Naive thymus-derived CD4-positive, alpha-beta T cell (primary cell): ENCODE measurements around the gene GALNT16. TPM values are rescaled to one million over a fixed set of nuclear protein-coding genes. Genes with fewer than 3 reads are reported as not detected.

ENCODE experiments used
- ATAC-seq: fragments of 150-1000 bp; cut with Tn5 transposase; 2 replicates; pipeline ENCODE4 v1.10.0; 2021; ENCODE audit warnings: mild to moderate bottlenecking, moderate library complexity
- CTCF ChIA-PET: fragments of 350-600 bp; sonication (Branson Sonifier 250); formaldehyde crosslinking; loops from one replicate; lab custom pipeline; 2021; ENCODE audit warnings: antibody characterized with exemption; lab: Charles Lee
- POLR2A ChIA-PET: fragments of 350-600 bp; sonication (Branson Sonifier 250); formaldehyde crosslinking; loops from one replicate; lab custom pipeline; 2021; ENCODE audit warnings: antibody characterized with exemption, inconsistent platforms; lab: Charles Lee
- DNase-seq, 9 donors: peaks; one replicate each; pipeline versions ENCODE4 v3.0.0 to v3.0.0-alpha.2; 2020 to 2022; ENCODE audit warnings: mixed read lengths in 1 of 9
- H3K27ac ChIP-seq: one replicate; pipeline ENCODE4 v1.7.0; 2013; ENCODE audit warnings: mild to moderate bottlenecking, low read depth, low read length, moderate library complexity
- H3K27me3 ChIP-seq, 2 donors: one replicate each; pipeline ENCODE4 v1.7.0; 2013; ENCODE audit warnings: low read length in 2 of 2, mild to moderate bottlenecking in 2 of 2, moderate library complexity in 2 of 2; ENCODE audit not compliant: control insufficient read depth in 2 of 2, insufficient read depth in 2 of 2
- H3K36me3 ChIP-seq, 3 experiments: 1 replicate in 2 of 3; 2 replicates in 1 of 3; pipeline ENCODE4 v1.7.0; 2013; ENCODE audit warnings: low read length in 3 of 3, mild to moderate bottlenecking in 3 of 3, moderate library complexity in 1 of 3; ENCODE audit not compliant: insufficient read depth in 3 of 3, control insufficient read depth in 2 of 3
- H3K4me1 ChIP-seq, 2 donors: one replicate each; pipeline ENCODE4 v1.7.0; 2013; ENCODE audit warnings: low read length in 2 of 2, mild to moderate bottlenecking in 2 of 2, moderate library complexity in 1 of 2; ENCODE audit not compliant: control insufficient read depth in 2 of 2, insufficient read depth in 2 of 2
- H3K4me3 ChIP-seq: 2 replicates; pipeline ENCODE4 v1.7.0; 2013; ENCODE audit warnings: mild to moderate bottlenecking, low read length
- H3K9me3 ChIP-seq, 3 experiments: 1 replicate in 2 of 3; 2 replicates in 1 of 3; pipeline ENCODE4 v1.7.0; 2013; ENCODE audit warnings: low read length in 3 of 3; ENCODE audit not compliant: control insufficient read depth in 2 of 3
- H3K27ac Mint-ChIP-seq, 9 donors: one replicate each; pipeline ENCODE4 v1.8.0; 2020 to 2022; ENCODE audit warnings: mixed read lengths in 9 of 9, mild to moderate bottlenecking in 8 of 9, moderate library complexity in 5 of 9, inconsistent platforms in 2 of 9
- H3K27me3 Mint-ChIP-seq, 5 donors: one replicate each; pipeline ENCODE4 v1.8.0; 2021 to 2022; ENCODE audit warnings: mixed read lengths in 5 of 5, mild to moderate bottlenecking in 1 of 5
- H3K36me3 Mint-ChIP-seq, 5 donors: one replicate each; pipeline ENCODE4 v1.8.0; 2020 to 2022; ENCODE audit warnings: mixed read lengths in 5 of 5, mild to moderate bottlenecking in 3 of 5, inconsistent platforms in 1 of 5
- H3K4me1 Mint-ChIP-seq, 7 donors: one replicate each; pipeline ENCODE4 v1.8.0; 2020 to 2022; ENCODE audit warnings: mixed read lengths in 7 of 7, mild to moderate bottlenecking in 3 of 7, inconsistent platforms in 1 of 7
- H3K4me3 Mint-ChIP-seq, 10 donors: one replicate each; pipeline ENCODE4 v1.8.0; 2020 to 2022; ENCODE audit warnings: mild to moderate bottlenecking in 10 of 10, mixed read lengths in 10 of 10, moderate library complexity in 6 of 10, inconsistent platforms in 2 of 10
- H3K9me3 Mint-ChIP-seq, 11 donors: one replicate each; pipeline ENCODE4 v1.8.0; 2020 to 2022; ENCODE audit warnings: mixed read lengths in 11 of 11, mild to moderate bottlenecking in 4 of 11, inconsistent platforms in 1 of 11, moderate library complexity in 1 of 11
- intact Hi-C, 2 donors: fragments of 100-400 bp; cut with micrococcal nuclease; formaldehyde crosslinking; loops; one replicate each; pipeline ENCODE4 v1.15.1; 2023
- polyA plus RNA-seq, 2 donors: library from polyadenylated mRNA; unstranded; fragments of 300-500 nt; fragmentation: Illumina TruSeq; gene quantifications; one replicate each; pipeline ENCODE4 v1.2.3, GENCODE V29; 2021
- total RNA-seq, 6 experiments: library from RNA in 5 of 6; stranded (reverse) in 5 of 6; gene quantifications; 1 replicate in 5 of 6; 2 replicates in 1 of 6; pipeline ENCODE4 v1.2.3 and lab custom pipeline; 2021 to 2026

Gene GALNT16
- total and polyA plus RNA-seq, 7 experiments from 2014 or later: 0.07 to 0.65 TPM; not detected in 5

- ChIA-PET POLR2A (no interaction called here), CTCF (interaction anchor here (2.1 kb wide), 1 partner anchor 221 kb away, joined by 7 read pairs; no protein-coding TSS in a partner anchor)
- H3K27me3 Mint-ChIP-seq: no peaks in the 10 kb centered on the region
- H3K9me3 Mint-ChIP-seq: no peaks in the 10 kb centered on the region
- Histone ChIP-seq H3K27ac (no peak overlapping the region), H3K9me3 (no peaks in the 10 kb centered on the region), H3K4me1 (no peaks in the 10 kb centered on the region), H3K27me3 (no peaks in the 10 kb centered on the region), H3K36me3 (peaks cover 7 to 44% (median 9%) of the 10 kb centered on the region in 3 experiments), H3K4me3 (no peak overlapping the region)
- peaks cover 0 to 8% (median 4%) of the 10 kb centered on the region in 7 donors for H3K4me1 Mint-ChIP-seq
- no peak overlapping the region for H3K4me3 Mint-ChIP-seq
- DNase-seq (no peak), ATAC-seq (no peak)
- H3K27ac Mint-ChIP-seq: peak overlapping the region in 1 of 9 donors; percentile 3
- H3K36me3 Mint-ChIP-seq: peaks cover 0 to 44% (median 7%) of the 10 kb centered on the region in 5 donors
- intact Hi-C loops: no loop called here
These were observed 21.1 kb upstream of the GALNT16 start for GRCh38 chr14:69238883-69239282.

GRCh38 chr14:69240527-69241173 is 19.3 kb upstream of the GALNT16 start:
- DNase-seq: no peak
- Mint-ChIP-seq H3K4me3 (no peak overlapping the region), H3K27me3 (no peaks in the 10 kb centered on the region), H3K4me1 (peaks cover 0 to 7% (median 4%) of the 10 kb centered on the region in 7 donors), H3K27ac (no peak overlapping the region), H3K36me3 (peaks cover 0 to 33% (median 7%) of the 10 kb centered on the region in 5 donors), H3K9me3 (no peaks in the 10 kb centered on the region)
- POLR2A ChIA-PET: no interaction called here
- Histone ChIP-seq H3K27ac (no peak overlapping the region), H3K4me3 (no peak overlapping the region), H3K36me3 (peaks cover 0 to 33% (median 7%) of the 10 kb centered on the region in 3 experiments), H3K27me3 (no peaks in the 10 kb centered on the region), H3K9me3 (no peaks in the 10 kb centered on the region), H3K4me1 (no peaks in the 10 kb centered on the region)
- CTCF ChIA-PET: interaction anchor here (3.4 kb wide), 1 partner anchor 110 kb away, joined by 20 read pairs; no protein-coding TSS in a partner anchor
- ATAC-seq: no peak
- intact Hi-C loops: loop anchor here (5.0 kb wide), 2 partner anchors 113 to 157 kb away; partner anchors contain the start of genes ERH (in 1 of the 2) and SLC39A9 (in 1 of the 2)

- ATAC-seq (no peak), DNase-seq (no peak)
- ChIA-PET POLR2A (interaction anchor here (0.6 to 2.0 kb wide), 2 partner anchors 88 to 89 kb away, joined by 3 to 6 read pairs; partner anchors contain the start of gene DCAF5), CTCF (interaction anchor here (0.7 to 3.4 kb wide), 9 partner anchors 9 to 332 kb away, joined by 3 to 20 read pairs (median 4); partner anchors contain the start of gene EXD2)
- Histone ChIP-seq H3K36me3 (peaks cover 0 to 23% (median 7%) of the 10 kb centered on the region in 3 experiments), H3K4me1 (no peaks in the 10 kb centered on the region), H3K27me3 (no peaks in the 10 kb centered on the region), H3K4me3 (no peak overlapping the region), H3K27ac (no peak overlapping the region), H3K9me3 (no peaks in the 10 kb centered on the region)
- no peaks in the 10 kb centered on the region for H3K27me3 Mint-ChIP-seq
- H3K27ac Mint-ChIP-seq: no peak overlapping the region
- peaks cover 0 to 4% (median 0%) of the 10 kb centered on the region in 7 donors for H3K4me1 Mint-ChIP-seq
- H3K9me3 Mint-ChIP-seq: no peaks in the 10 kb centered on the region
- no peak overlapping the region for H3K4me3 Mint-ChIP-seq
- peaks cover 0 to 27% (median 7%) of the 10 kb centered on the region in 5 donors for H3K36me3 Mint-ChIP-seq
- intact Hi-C loops: loop anchor here (5.0 kb wide), 2 partner anchors 114 to 156 kb away; partner anchors contain the start of genes ERH (in 1 of the 2) and SLC39A9 (in 1 of the 2)
These were observed 18.4 kb upstream of the GALNT16 start for GRCh38 chr14:69241577-69241976.

- no peak overlapping the region for H3K4me3 Mint-ChIP-seq
- Histone ChIP-seq H3K4me1 (no peaks in the 10 kb centered on the region), H3K27me3 (no peaks in the 10 kb centered on the region), H3K9me3 (no peaks in the 10 kb centered on the region), H3K27ac (no peak overlapping the region), H3K36me3 (peaks cover 0 to 13% (median 7%) of the 10 kb centered on the region in 3 experiments), H3K4me3 (no peak overlapping the region)
- POLR2A ChIA-PET: interaction anchor here (0.8 to 2.0 kb wide), 2 partner anchors 90 to 156 kb away, joined by 3 to 6 read pairs; partner anchors contain the start of genes DCAF5, ERH and SLC39A9
- H3K9me3 Mint-ChIP-seq: no peaks in the 10 kb centered on the region
- peak overlapping the region in 1 of 9 donors; percentile 59 for H3K27ac Mint-ChIP-seq
- H3K4me1 Mint-ChIP-seq: peaks cover 0 to 4% (median 0%) of the 10 kb centered on the region in 7 donors
- peaks cover 0 to 21% (median 4%) of the 10 kb centered on the region in 5 donors for H3K36me3 Mint-ChIP-seq
- no peaks in the 10 kb centered on the region for H3K27me3 Mint-ChIP-seq
- CTCF ChIA-PET: interaction anchor here (0.6 to 3.4 kb wide), 14 partner anchors 9 to 774 kb away, joined by 3 to 20 read pairs (median 3); partner anchors contain the start of gene EXD2
- ATAC-seq (peak; percentile 78), DNase-seq (peak in 7 of 9 donors; percentile 23 to 61 (median 49))
- intact Hi-C loops: loop anchor here (1.0 to 5.0 kb wide), 7 partner anchors 89 to 380 kb away; partner anchors contain the start of genes CCDC177 (in 2 of the 2), DCAF5 (in 1 of the 2), ERH (in 1 of the 2) and SLC39A9 (in 1 of the 2)
These were observed 17.4 kb upstream of the GALNT16 start for GRCh38 chr14:69242311-69243224.

GRCh38 chr14:69244946-69245345 is 15.0 kb upstream of the GALNT16 start:
- Mint-ChIP-seq H3K9me3 (no peaks in the 10 kb centered on the region), H3K27me3 (peaks cover 0 to 6% (median 0%) of the 10 kb centered on the region in 5 donors), H3K36me3 (peaks cover 0 to 12% (median 4%) of the 10 kb centered on the region in 5 donors), H3K4me3 (no peak overlapping the region), H3K4me1 (peaks cover 0 to 4% (median 0%) of the 10 kb centered on the region in 7 donors), H3K27ac (no peak overlapping the region)
- intact Hi-C loops: loop anchor here (5.0 kb wide), 2 partner anchors 118 to 152 kb away; partner anchors contain the start of genes ERH (in 1 of the 2) and SLC39A9 (in 1 of the 2)
- H3K4me3 ChIP-seq: no peak overlapping the region
- ChIA-PET POLR2A (no interaction called here), CTCF (interaction anchor here (0.6 to 0.8 kb wide), 3 partner anchors 106 to 330 kb away, joined by 3 to 4 read pairs (median 3); no protein-coding TSS in a partner anchor)
- no peak overlapping the region for H3K27ac ChIP-seq
- H3K4me1 ChIP-seq: no peaks in the 10 kb centered on the region
- no peak for ATAC-seq
- H3K36me3 ChIP-seq: no peaks in the 10 kb centered on the region
- no peak for DNase-seq
- no peaks in the 10 kb centered on the region for H3K27me3 ChIP-seq
- H3K9me3 ChIP-seq: no peaks in the 10 kb centered on the region

GRCh38 chr14:69246331-69246730 is 13.6 kb upstream of the GALNT16 start:
- intact Hi-C loops: no loop called here
- Histone ChIP-seq H3K27ac (no peak overlapping the region), H3K9me3 (no peaks in the 10 kb centered on the region), H3K27me3 (no peaks in the 10 kb centered on the region), H3K4me3 (no peak overlapping the region), H3K4me1 (no peaks in the 10 kb centered on the region), H3K36me3 (no peaks in the 10 kb centered on the region)
- Mint-ChIP-seq H3K9me3 (no peaks in the 10 kb centered on the region), H3K4me3 (no peak overlapping the region), H3K4me1 (peaks cover 0 to 4% (median 0%) of the 10 kb centered on the region in 7 donors), H3K27me3 (peaks cover 0 to 9% (median 0%) of the 10 kb centered on the region in 5 donors), H3K27ac (no peak overlapping the region), H3K36me3 (peaks cover 0 to 4% (median 4%) of the 10 kb centered on the region in 5 donors)
- ATAC-seq: no peak
- POLR2A ChIA-PET: no interaction called here
- CTCF ChIA-PET: no interaction called here
- DNase-seq: no peak
